Thyroid gland (tissue), 4 donors: ENCODE measurements around the gene TJAP1. TPM values are rescaled to one million over a fixed set of nuclear protein-coding genes. Genes with fewer than 3 reads are reported as not detected.

Experiments
- DNase-seq, 2 donors: peaks; one replicate each; pipeline ENCODE4 v3.0.0-alpha.2; 2019
- H3K27ac ChIP-seq, 3 donors: fragments of 200-600 bp; sonication (generic); 1 replicate in 2 of 3; 2 replicates in 1 of 3; pipeline ENCODE4 v1.5.1; 2016 to 2019; ENCODE audit warnings: mild to moderate bottlenecking in 1 of 3, moderate library complexity in 1 of 3
- H3K27me3 ChIP-seq: fragments of 200-600 bp; sonication (generic); one replicate; pipeline ENCODE4 v1.5.1; 2019
- H3K36me3 ChIP-seq, 2 donors: fragments of 200-600 bp; sonication (generic); one replicate each; pipeline ENCODE4 v1.5.1; 2016 to 2019
- H3K4me1 ChIP-seq, 2 donors: fragments of 200-600 bp; sonication (generic); one replicate each; pipeline ENCODE4 v1.5.1; 2017 to 2019
- H3K4me3 ChIP-seq, 3 donors: fragments of 200-600 bp; sonication (generic); replicated peaks in 1 of 3; 1 replicate in 2 of 3; 2 replicates in 1 of 3; pipeline ENCODE4 v1.5.1; 2016; ENCODE audit warnings: mild to moderate bottlenecking in 1 of 3
- H3K9me3 ChIP-seq: fragments of 200-600 bp; sonication (generic); one replicate; pipeline ENCODE4 v1.5.1; 2017
- CTCF ChIP-seq, 6 experiments: fragments of 200-600 bp in 3 of 6; fragments of 450-650 bp in 3 of 6; sonication (generic) in 3 of 6; IDR thresholded peaks; one replicate each; pipeline ENCODE4 v1.5.1; 2016 to 2019; ENCODE audit warnings: antibody characterized with exemption in 6 of 6, mild to moderate bottlenecking in 2 of 6, inconsistent platforms in 1 of 6, moderate library complexity in 1 of 6
- POLR2A ChIP-seq, 2 donors: fragments of 450-650 bp; IDR thresholded peaks; one replicate each; pipeline ENCODE4 v1.6.1; 2017; ENCODE audit warnings: antibody characterized with exemption in 2 of 2, mild to moderate bottlenecking in 2 of 2, moderate library complexity in 1 of 2
- WGBS, 2 donors: methylation state at CpG; one replicate each; pipeline ENCODE4 v1.1.5; 2017; 5-methylcytosine and 5-hydroxymethylcytosine counted together
- intact Hi-C: fragments of 100-400 bp; cut with DNase I; formaldehyde crosslinking; loops from one replicate; pipeline ENCODE4 v1.15.1; 2023
- total RNA-seq, 4 donors: library from RNA; depleted of rRNA; stranded (reverse); fragments of >200 nt; gene quantifications; one replicate each; pipeline ENCODE4 v1.2.3, GENCODE V29; 2016

The TJAP1 gene
- total RNA-seq, 4 donors from 2014 or later, result 23.2 to 42.4 (median 34.4) TPM

- H3K36me3 ChIP-seq, result no peaks in the 10 kb centered on the region
- H3K9me3 ChIP-seq, result no peaks in the 10 kb centered on the region
- no peak overlapping the region for H3K27ac ChIP-seq
- no peak overlapping the region for H3K4me3 ChIP-seq
- intact Hi-C loops, result no loop called here
- TF ChIP-seq CTCF (IDR thresholded peaks at IDR 0.05), result no peak
- TF ChIP-seq POLR2A (IDR thresholded peaks at IDR 0.05), result no peak
- no peaks in the 10 kb centered on the region for H3K27me3 ChIP-seq
- 63 to 66% methylated on average over 13 of the region's 13 CpGs for WGBS, 2 donors
- H3K4me1 ChIP-seq, result no peaks in the 10 kb centered on the region
- no peak for DNase-seq
Measured at GRCh38 chr6:43468748-43469681, 8.4 kb upstream of the TJAP1 start.

- TF ChIP-seq POLR2A (IDR thresholded peaks at IDR 0.05) (no peak), CTCF (IDR thresholded peaks at IDR 0.05) (no peak)
- H3K27me3 ChIP-seq, result no peaks in the 10 kb centered on the region
- no peak overlapping the region for H3K27ac ChIP-seq
- H3K9me3 ChIP-seq, result no peaks in the 10 kb centered on the region
- WGBS, 2 donors, result 91 to 92% methylated on average over 7 of the region's 7 CpGs
- no peaks in the 10 kb centered on the region for H3K4me1 ChIP-seq
- H3K36me3 ChIP-seq, result no peaks in the 10 kb centered on the region
- intact Hi-C loops, result no loop called here
- DNase-seq, result no peak
- H3K4me3 ChIP-seq, result no peak overlapping the region
Measured at GRCh38 chr6:43469947-43470346, 7.4 kb upstream of the TJAP1 start.

GRCh38 chr6:43471399-43471798 is 6.0 kb upstream of the TJAP1 start:
- Histone ChIP-seq H3K4me1 (no peaks in the 10 kb centered on the region), H3K9me3 (no peaks in the 10 kb centered on the region), H3K27me3 (no peaks in the 10 kb centered on the region), H3K27ac (no peak overlapping the region), H3K36me3 (no peaks in the 10 kb centered on the region), H3K4me3 (no peak overlapping the region)
- no peak for DNase-seq
- TF ChIP-seq POLR2A (IDR thresholded peaks at IDR 0.05) (no peak), CTCF (IDR thresholded peaks at IDR 0.05) (no peak)
- intact Hi-C loops, result no loop called here
- WGBS, 2 donors, result 81 to 83% methylated on average over 1 of the region's 1 CpG

- no peak for DNase-seq
- Histone ChIP-seq H3K27ac (no peak overlapping the region), H3K9me3 (no peaks in the 10 kb centered on the region), H3K36me3 (no peaks in the 10 kb centered on the region), H3K4me1 (peaks cover 0 to 3% of the 10 kb centered on the region in 2 donors), H3K4me3 (no peak overlapping the region), H3K27me3 (no peaks in the 10 kb centered on the region)
- WGBS, 2 donors, result 94 to 97% methylated on average over 4 of the region's 4 CpGs
- intact Hi-C loops, result no loop called here
- no peak for TF ChIP-seq CTCF (IDR thresholded peaks at IDR 0.05)
- no peak for TF ChIP-seq POLR2A (IDR thresholded peaks at IDR 0.05)
Measured at GRCh38 chr6:43472515-43472914, 4.9 kb upstream of the TJAP1 start.

GRCh38 chr6:43475516-43475915 is 1.9 kb upstream of the TJAP1 start:
- TF ChIP-seq POLR2A (IDR thresholded peaks at IDR 0.05) (no peak), CTCF (IDR thresholded peaks at IDR 0.05) (no peak)
- Histone ChIP-seq H3K36me3 (no peaks in the 10 kb centered on the region), H3K4me1 (peaks cover 9 to 14% of the 10 kb centered on the region in 2 donors), H3K27me3 (no peaks in the 10 kb centered on the region), H3K4me3 (no peak overlapping the region), H3K9me3 (no peaks in the 10 kb centered on the region), H3K27ac (no peak overlapping the region)
- no peak for DNase-seq
- intact Hi-C loops, result no loop called here
- WGBS, 2 donors, result 78 to 81% methylated on average over 6 of the region's 6 CpGs
